ENCODE measurements around the gene MRAP.

GRCh38 chr21:32334980-32335531 is 36.4 kb downstream of the MRAP start:
- TF ChIP-seq POLR2A (IDR thresholded peaks at IDR 0.05; ENCODE audit: extremely low read depth, insufficient read length) (no peak), MAX (IDR thresholded peaks at IDR 0.05; ENCODE audit: low read depth, low read length) (no peak), CTCF (IDR thresholded peaks at IDR 0.05; ENCODE audit: low read depth, low read length) (no peak), MYC (IDR thresholded peaks at IDR 0.05; ENCODE audit: low read depth, low read length) (no peak)

Data from NB4 (cell line).